DMS53 (cell line): ENCODE results near the gene PALLD.
A peak's percentile ranks its signal among the peaks of the same experiment; 100 is the strongest.

ENCODE experiments used
- DNase-seq: peaks from one replicate; lab custom pipeline; 2025; lab: John Stamatoyannopoulos, UW

PALLD gene

DNA sequence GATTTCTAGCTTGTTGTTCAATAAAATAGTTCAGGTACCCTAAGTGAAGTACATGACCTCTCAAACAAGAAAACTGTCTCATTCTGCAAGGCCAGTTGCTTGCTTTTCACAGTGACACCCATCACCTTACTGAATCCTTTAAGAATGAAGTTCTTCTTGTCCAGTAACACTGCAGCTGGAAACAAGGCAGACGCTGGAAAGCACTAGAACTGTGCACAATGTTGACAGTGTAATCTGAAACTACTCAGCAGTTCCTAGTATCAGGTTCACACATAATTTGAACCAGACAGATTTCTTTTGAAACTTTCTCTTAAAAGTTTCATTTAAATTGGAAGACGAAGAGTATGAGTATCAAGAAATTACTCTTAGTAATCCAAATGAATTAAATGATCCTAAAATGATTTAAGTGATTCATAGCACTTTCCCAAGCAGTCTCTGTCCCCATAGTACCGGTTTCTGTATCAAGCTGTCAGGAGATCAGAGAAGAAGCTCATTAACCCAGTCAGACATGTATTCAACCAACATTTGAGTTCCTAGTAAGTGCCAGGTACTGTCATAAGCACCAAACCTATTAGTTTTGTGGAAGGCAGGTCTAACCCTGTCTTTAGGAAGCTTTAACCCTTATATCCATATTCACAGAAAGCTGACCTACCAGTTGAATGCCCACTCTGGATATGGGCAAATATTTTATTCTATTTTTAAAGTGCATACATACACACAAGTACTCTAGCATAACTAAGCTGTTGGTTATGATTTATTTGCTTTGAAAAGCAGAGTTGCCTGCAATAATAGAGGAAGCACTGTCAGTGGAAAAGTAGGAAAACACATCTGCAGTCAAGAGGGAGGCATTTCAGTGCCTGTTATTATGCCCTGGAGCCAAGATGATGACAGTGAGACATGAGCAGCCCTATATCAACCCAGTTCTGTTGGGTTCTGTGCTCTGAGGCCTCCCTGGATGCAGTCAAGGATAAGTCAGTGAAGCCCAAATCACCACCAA is 63.6 kb downstream of the PALLD start:
- DNase-seq, result peak; percentile 85

GRCh38 chr4:168562041-168562571 is 65.3 kb downstream of the PALLD start:
- peak; percentile 55 for DNase-seq

GRCh38 chr4:168564023-168564422 is 67.2 kb downstream of the PALLD start:
- no peak for DNase-seq

GRCh38 chr4:168565130-168565529 is 68.3 kb downstream of the PALLD start:
- DNase-seq, result no peak

- no peak for DNase-seq
Measured at GRCh38 chr4:168566726-168567125, 69.9 kb downstream of the PALLD start.

- DNase-seq, result peak; percentile 41
Measured at GRCh38 chr4:168569066-168569930, 72.4 kb downstream of the PALLD start.

- DNase-seq, result peak; percentile 3
Measured at GRCh38 chr4:168569931-168570276, 73.1 kb downstream of the PALLD start.

- no peak for DNase-seq
Measured at GRCh38 chr4:168570466-168570865, 73.6 kb downstream of the PALLD start.

DNA sequence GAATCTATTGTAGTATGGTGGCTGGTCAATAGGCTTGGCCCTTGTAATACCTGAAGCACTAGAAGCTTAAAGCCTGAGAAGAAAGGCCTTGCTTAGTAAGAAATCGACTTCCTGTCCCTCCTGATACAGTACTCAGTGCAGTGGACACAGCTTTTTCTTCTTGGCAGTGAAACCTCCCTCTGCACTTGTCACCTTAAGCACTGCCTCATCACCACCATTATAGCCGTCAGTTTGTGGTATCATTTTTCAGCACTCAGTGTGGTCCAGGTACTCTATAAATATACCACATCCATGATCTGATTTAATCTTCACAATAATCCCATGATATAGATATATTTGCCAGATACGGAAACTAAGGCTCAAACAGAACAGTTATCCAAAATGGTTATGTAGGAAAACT is 75.2 kb downstream of the PALLD start:
- DNase-seq, result no peak

DNA sequence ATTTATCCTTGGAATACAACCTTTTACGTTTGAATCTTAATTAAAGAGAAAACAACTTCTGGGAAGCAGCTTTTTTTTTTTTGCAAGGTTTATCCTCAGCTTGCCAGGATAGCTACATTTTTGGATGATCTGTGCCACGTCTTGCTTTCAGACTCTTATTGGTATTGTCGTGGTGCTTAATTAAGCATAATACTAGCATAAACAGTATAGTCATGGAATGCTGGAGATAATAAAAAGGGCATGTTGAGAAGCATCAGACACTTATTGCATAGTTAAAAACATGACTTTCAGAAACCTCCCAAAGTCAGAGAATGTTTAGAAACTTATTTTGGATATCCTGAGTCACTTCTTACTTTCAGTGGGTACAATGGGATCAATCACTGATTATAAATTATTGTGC is 77.0 kb downstream of the PALLD start:
- DNase-seq, result no peak

DNA sequence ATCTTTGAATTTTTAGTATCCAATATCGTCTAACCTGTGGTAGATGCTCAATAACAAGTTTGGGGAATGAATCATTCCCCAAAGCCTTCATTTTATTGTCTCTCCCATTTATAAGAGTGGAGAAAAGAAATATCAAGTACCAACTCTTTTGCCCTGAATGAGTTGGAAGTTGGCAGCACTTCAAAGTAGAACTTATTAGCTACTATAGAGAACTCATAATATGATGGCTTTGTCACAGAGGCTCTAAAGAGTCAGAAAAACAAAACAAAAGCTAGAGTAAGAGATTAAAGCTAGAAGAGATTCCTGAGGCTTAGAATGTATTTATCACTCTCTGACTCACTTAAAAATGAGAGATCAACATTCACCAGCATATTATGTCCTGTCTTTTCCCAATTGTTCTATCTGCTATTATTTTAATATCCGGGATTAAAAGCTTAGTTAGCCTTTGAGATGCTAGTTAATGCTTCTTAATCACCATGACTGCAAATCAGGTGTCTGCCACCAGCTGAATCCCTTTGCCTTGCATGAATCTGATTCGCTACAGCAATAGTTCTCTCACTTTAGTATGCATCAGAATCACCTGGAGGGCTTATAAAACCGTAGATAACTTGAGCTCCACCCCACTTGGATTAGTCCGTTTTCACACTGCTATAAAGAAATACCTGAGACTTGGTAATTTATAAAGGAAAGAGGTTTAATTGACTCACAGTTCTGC is 77.9 kb downstream of the PALLD start:
- peak; percentile 9 for DNase-seq

DNA sequence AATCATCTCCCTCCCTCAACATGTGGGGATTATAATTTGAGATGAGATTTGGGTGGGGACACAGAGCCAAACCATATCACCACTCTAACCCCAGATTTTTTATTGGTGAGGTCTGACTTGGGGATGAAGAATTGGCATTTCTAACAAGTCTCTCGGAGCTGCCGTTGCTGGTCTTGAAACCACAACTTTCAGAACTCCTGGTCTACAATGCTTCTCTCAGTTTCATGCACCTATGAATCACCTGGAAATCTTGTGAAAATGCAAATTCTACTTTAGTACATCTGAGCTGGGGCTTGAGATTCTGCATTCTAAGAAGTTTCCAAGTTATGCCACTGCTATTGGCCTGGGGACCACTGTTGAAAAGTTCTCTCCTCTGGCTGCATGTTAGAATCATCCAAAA is 78.6 kb downstream of the PALLD start:
- no peak for DNase-seq

- DNase-seq, result no peak
Measured at GRCh38 chr4:168577624-168578023, 80.8 kb downstream of the PALLD start.

- no peak for DNase-seq
Measured at GRCh38 chr4:168580228-168580627, 83.4 kb downstream of the PALLD start.

DNA sequence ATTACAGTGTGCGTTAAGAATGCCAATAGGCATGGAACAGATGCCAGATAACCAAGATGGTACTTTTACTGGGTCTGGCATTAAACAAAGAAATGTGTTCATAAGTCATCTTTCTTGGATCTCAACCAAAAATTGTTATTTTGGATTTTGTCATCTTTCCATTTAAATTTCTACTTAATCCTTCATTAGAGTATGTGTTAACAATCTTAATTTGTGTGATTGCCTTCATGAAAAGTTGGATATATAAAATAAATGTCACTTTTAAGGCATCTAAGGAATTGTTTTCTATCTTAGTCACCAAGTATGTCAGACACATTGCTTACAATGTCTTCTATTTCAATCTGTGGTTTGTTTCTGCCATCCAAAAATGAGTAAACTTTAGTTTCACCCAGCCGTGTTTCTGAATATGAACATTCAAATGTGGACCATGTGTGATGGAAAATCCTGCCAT is 87.5 kb downstream of the PALLD start:
- DNase-seq, result no peak

GRCh38 chr4:168585168-168586091 is 88.6 kb downstream of the PALLD start:
- peak; percentile 69 for DNase-seq

GRCh38 chr4:168586926-168587325 is 90.1 kb downstream of the PALLD start:
- no peak for DNase-seq

GRCh38 chr4:168587411-168588125 is 90.7 kb downstream of the PALLD start:
- DNase-seq, result peak; percentile 9

- DNase-seq, result peak; percentile 42
Measured at GRCh38 chr4:168588916-168589531, 92.2 kb downstream of the PALLD start.

- DNase-seq, result no peak
Measured at GRCh38 chr4:168592676-168593075, 95.8 kb downstream of the PALLD start.
